Neural cell (in vitro differentiated cells): ENCODE data around the gene C14orf39.

ENCODE experiments used
- CTCF ChIP-seq: fragments of 450-650 bp; IDR thresholded peaks from 2 replicates; pipeline ENCODE4 v1.5.1; 2014; ENCODE audit warnings: antibody characterized with exemption, mild to moderate bottlenecking, moderate library complexity; ENCODE audit not compliant: poor library complexity, severe bottlenecking
- EZH2 ChIP-seq: fragments of 200-600, 300-800 bp; shearing (Covaris generic), sonication (generic); IDR thresholded peaks from 2 replicates; pipeline ENCODE4 v1.6.1; 2014; ENCODE audit warnings: antibody characterized with exemption, low read length, borderline replicate concordance, mild to moderate bottlenecking; ENCODE audit not compliant: insufficient read depth, poor library complexity, severe bottlenecking
- MXI1 ChIP-seq: fragments of 450-650 bp; conservative IDR thresholded peaks from 2 replicates; pipeline ENCODE4 v1.6.1; 2014; ENCODE audit warnings: antibody characterized with exemption, mild to moderate bottlenecking; ENCODE audit not compliant: poor library complexity, severe bottlenecking
- POLR2AphosphoS5 ChIP-seq: IDR thresholded peaks from 2 replicates; pipeline ENCODE4 v1.6.1; 2012
- REST ChIP-seq: IDR thresholded peaks from 2 replicates; pipeline ENCODE4 v1.6.1; 2012; ENCODE audit warnings: borderline replicate concordance
- SMC3 ChIP-seq: fragments of 450-650 bp; conservative IDR thresholded peaks from 2 replicates; pipeline ENCODE4 v1.6.1; 2014; ENCODE audit warnings: antibody characterized with exemption, mild to moderate bottlenecking, moderate library complexity; ENCODE audit not compliant: poor library complexity
- TAF1 ChIP-seq: IDR thresholded peaks from 2 replicates; pipeline ENCODE4 v1.6.1; 2012; ENCODE audit warnings: low read depth

- no peak for TF ChIP-seq CTCF
- TF ChIP-seq TAF1: no peak
- TF ChIP-seq MXI1: no peak
- no peak for TF ChIP-seq REST
- no peak for TF ChIP-seq SMC3
- TF ChIP-seq POLR2AphosphoS5: peak; percentile 21
- TF ChIP-seq EZH2: peak; percentile 33
Observed at GRCh38 chr14:60510951-60511599, 25.2 kb upstream of the C14orf39 start.
